Caco-2 (cell line): ENCODE data around the gene FNTB. TPM values are rescaled to one million over a fixed set of nuclear protein-coding genes. Genes with fewer than 3 reads are reported as not detected.

Experiments
- BruUV-seq: library from RNA; stranded (reverse); fragments of 400-500 nt; replicated peaks from 2 replicates; lab custom pipeline; 2021; lab: Mats Ljungman, UMichigan
- CTCF ChIA-PET: fragments of 300-600 bp; sonication (Branson Sonifier 250); formaldehyde crosslinking; loops from one replicate; lab custom pipeline; 2022; ENCODE audit warnings: antibody characterized with exemption; lab: Charles Lee
- POLR2A ChIA-PET: fragments of 300-600 bp; sonication (Branson Sonifier 250); formaldehyde crosslinking; loops from one replicate; lab custom pipeline; 2022; ENCODE audit warnings: antibody characterized with exemption; lab: Charles Lee
- DNase-seq, 2 experiments: peaks; one replicate each; pipeline versions ENCODE4 v3.0.0 to v3.0.0-alpha.2; 2020 to 2022
- H3K27me3 ChIP-seq: replicated peaks from 2 replicates; pipeline ENCODE4 v1.6.0; 2011; ENCODE audit warnings: low read length; ENCODE audit not compliant: control insufficient read depth, insufficient read depth
- H3K36me3 ChIP-seq: 2 replicates; pipeline ENCODE4 v1.5.1; 2011; ENCODE audit warnings: low read length; ENCODE audit not compliant: control insufficient read depth, insufficient read depth
- H3K4me1 ChIP-seq: fragments of 250-450 bp; sonication (Bioruptor Pico); 2 replicates; pipeline ENCODE4 v1.5.1; 2020; ENCODE audit warnings: mild to moderate bottlenecking
- H3K4me3 ChIP-seq: 2 replicates; pipeline ENCODE4 v1.5.1; 2011; ENCODE audit warnings: low read depth, mild to moderate bottlenecking, control low read depth, low read length
- H3K9me3 ChIP-seq: fragments of 250-450 bp; sonication (Bioruptor Pico); 2 replicates; pipeline ENCODE4 v1.5.1; 2020; ENCODE audit warnings: mild to moderate bottlenecking, moderate library complexity
- H3K27ac Mint-ChIP-seq: one replicate; pipeline ENCODE4 v1.8.0; 2022; ENCODE audit warnings: mixed read lengths; ENCODE audit not compliant: unreplicated experiment
- H3K27me3 Mint-ChIP-seq: one replicate; pipeline ENCODE4 v1.8.0; 2022; ENCODE audit warnings: mixed read lengths; ENCODE audit not compliant: insufficient read depth, unreplicated experiment
- H3K36me3 Mint-ChIP-seq: one replicate; pipeline ENCODE4 v1.8.0; 2022; ENCODE audit warnings: mild to moderate bottlenecking, mixed read lengths; ENCODE audit not compliant: insufficient read depth, unreplicated experiment
- H3K4me1 Mint-ChIP-seq: one replicate; pipeline ENCODE4 v1.8.0; 2022; ENCODE audit warnings: low read depth, mixed read lengths; ENCODE audit not compliant: unreplicated experiment
- H3K4me3 Mint-ChIP-seq: one replicate; pipeline ENCODE4 v1.8.0; 2022; ENCODE audit warnings: mild to moderate bottlenecking, moderate library complexity, mixed read lengths; ENCODE audit not compliant: unreplicated experiment
- H3K9me3 Mint-ChIP-seq: one replicate; pipeline ENCODE4 v1.8.0; 2022; ENCODE audit warnings: mixed read lengths; ENCODE audit not compliant: unreplicated experiment
- CTCF ChIP-seq, 2 experiments: fragments of 200-600 bp in 1 of 2; IDR thresholded peaks; 1 replicate in 1 of 2; 2 replicates in 1 of 2; pipeline versions ENCODE4 v1.5.1 to v1.8.0; 2011 to 2022; ENCODE audit warnings: antibody characterized with exemption in 1 of 2, control low read depth in 1 of 2, inconsistent platforms in 1 of 2, low read depth in 1 of 2, low read length in 1 of 2, mild to moderate bottlenecking in 1 of 2, moderate library complexity in 1 of 2; ENCODE audit not compliant: insufficient read depth in 1 of 2, severe bottlenecking in 1 of 2, unreplicated experiment in 1 of 2
- intact Hi-C: fragments of 100-400 bp; cut with micrococcal nuclease; formaldehyde crosslinking; loops from one replicate; pipeline ENCODE4 v1.10.0; 2022; ENCODE audit not compliant: unreplicated experiment
- total RNA-seq: library from RNA; stranded (reverse); gene quantifications from 2 replicates; pipeline ENCODE4 v1.2.3, GENCODE V29; 2022

Gene FNTB
- total RNA-seq, 1 experiment from 2014 or later, result 21.2 TPM

GRCh38 chr14:64938972-64939816 lies 47.5 kb upstream of the FNTB start:
- Mint-ChIP-seq H3K4me3 (peak overlapping the region; percentile 20), H3K27me3 (no peaks in the 10 kb centered on the region), H3K36me3 (peaks cover 59% of the 10 kb centered on the region), H3K4me1 (peaks cover 64% of the 10 kb centered on the region), H3K9me3 (no peaks in the 10 kb centered on the region), H3K27ac (peak overlapping the region; percentile 59)
- DNase-seq, result peak in 1 of 2 experiments; percentile 24
- peaks cover 2% of the 10 kb centered on the region; the same call in 1 of the 2 replicates for H3K36me3 ChIP-seq
- no peaks in the 10 kb centered on the region for H3K9me3 ChIP-seq
- no TSS peak for BruUV-seq
- H3K4me1 ChIP-seq, result peaks cover 74% of the 10 kb centered on the region
- H3K27me3 ChIP-seq, result no peaks in the 10 kb centered on the region
- intact Hi-C loops, result loop anchor here (1.0 to 2.0 kb wide), 2 partner anchors 28 to 44 kb away; no protein-coding TSS in a partner anchor
- TF ChIP-seq CTCF (IDR thresholded peaks at IDR 0.05; ENCODE audit: insufficient read depth in 1 of 2, low read depth in 1 of 2, low read length in 1 of 2, severe bottlenecking in 1 of 2, unreplicated experiment in 1 of 2), result no peak
- ChIA-PET CTCF (interaction anchor here (0.5 to 0.9 kb wide), 3 partner anchors 14 to 240 kb away, joined by 3 to 6 read pairs (median 3); partner anchors contain the start of gene FNTB), POLR2A (interaction anchor here (0.5 to 0.6 kb wide), 2 partner anchors 42 to 637 kb away, joined by 3 read pairs; no protein-coding TSS in a partner anchor)
- no peak overlapping the region for H3K4me3 ChIP-seq

GRCh38 chr14:64939817-64940190 lies 46.9 kb upstream of the FNTB start:
- CTCF ChIA-PET, result no interaction called here
- Histone ChIP-seq H3K4me1 (peaks cover 74% of the 10 kb centered on the region), H3K9me3 (no peaks in the 10 kb centered on the region), H3K4me3 (no peak overlapping the region), H3K36me3 (peaks cover 2% of the 10 kb centered on the region; the same call in 1 of the 2 replicates), H3K27me3 (no peaks in the 10 kb centered on the region)
- intact Hi-C loops, result loop anchor here (2.0 kb wide), 1 partner anchor 27 kb away; no protein-coding TSS in a partner anchor
- H3K27me3 Mint-ChIP-seq, result no peaks in the 10 kb centered on the region
- no TSS peak for BruUV-seq
- peaks cover 53% of the 10 kb centered on the region for H3K36me3 Mint-ChIP-seq
- H3K4me1 Mint-ChIP-seq, result peaks cover 67% of the 10 kb centered on the region
- no peak for TF ChIP-seq CTCF (IDR thresholded peaks at IDR 0.05; ENCODE audit: insufficient read depth in 1 of 2, low read depth in 1 of 2, low read length in 1 of 2, severe bottlenecking in 1 of 2, unreplicated experiment in 1 of 2)
- peak overlapping the region; percentile 20 for H3K4me3 Mint-ChIP-seq
- H3K27ac Mint-ChIP-seq, result peak overlapping the region; percentile 59
- H3K9me3 Mint-ChIP-seq, result no peaks in the 10 kb centered on the region
- no peak for DNase-seq
- POLR2A ChIA-PET, result interaction anchor here (0.7 kb wide), 1 partner anchor 502 kb away, joined by 4 read pairs; no protein-coding TSS in a partner anchor

GRCh38 chr14:64940336-64940910 lies 46.3 kb upstream of the FNTB start:
- Histone ChIP-seq H3K27me3 (no peaks in the 10 kb centered on the region), H3K4me1 (peaks cover 74% of the 10 kb centered on the region), H3K4me3 (no peak overlapping the region), H3K36me3 (peaks cover 2% of the 10 kb centered on the region; the same call in 1 of the 2 replicates), H3K9me3 (no peaks in the 10 kb centered on the region)
- no peaks in the 10 kb centered on the region for H3K27me3 Mint-ChIP-seq
- ChIA-PET CTCF (no interaction called here), POLR2A (interaction anchor here (0.7 kb wide), 1 partner anchor 502 kb away, joined by 4 read pairs; no protein-coding TSS in a partner anchor)
- peaks cover 72% of the 10 kb centered on the region for H3K4me1 Mint-ChIP-seq
- no peaks in the 10 kb centered on the region for H3K9me3 Mint-ChIP-seq
- TF ChIP-seq CTCF (IDR thresholded peaks at IDR 0.05; ENCODE audit: insufficient read depth in 1 of 2, low read depth in 1 of 2, low read length in 1 of 2, severe bottlenecking in 1 of 2, unreplicated experiment in 1 of 2), result no peak
- peak overlapping the region; percentile 56 for H3K27ac Mint-ChIP-seq
- no TSS peak for BruUV-seq
- intact Hi-C loops, result no loop called here
- H3K36me3 Mint-ChIP-seq, result peaks cover 57% of the 10 kb centered on the region
- peak overlapping the region; percentile 29 for H3K4me3 Mint-ChIP-seq
- DNase-seq, result no peak
